HepG2 (cell line): ENCODE results near the gene SLIT3.

ENCODE experiments used
- MAFF ChIP-seq: IDR thresholded peaks from 2 replicates; pipeline ENCODE4 v1.6.1; 2011; ENCODE audit warnings: low read depth, low read length, improper control_type of control experiment
- MTA3 ChIP-seq: sonication (generic); formaldehyde crosslinking; IDR thresholded peaks from 2 replicates; pipeline ENCODE4 v1.4.0; 2020; ENCODE audit warnings: missing genetic modification reagents
- NFE2L1 ChIP-seq: sonication (generic); formaldehyde crosslinking; IDR thresholded peaks from 2 replicates; pipeline ENCODE4 v1.4.0; 2020; ENCODE audit warnings: missing genetic modification reagents, mild to moderate bottlenecking, borderline replicate concordance
- POLR2A ChIP-seq, 2 experiments: IDR thresholded peaks; 2 replicates each; pipeline ENCODE4 v1.6.1; 2011; ENCODE audit warnings: low read depth in 2 of 2, low read length in 2 of 2, mild to moderate bottlenecking in 1 of 2, moderate library complexity in 1 of 2; ENCODE audit not compliant: insufficient read depth in 1 of 2
- ZNF530 ChIP-seq: sonication (generic); formaldehyde crosslinking; IDR thresholded peaks from 2 replicates; pipeline ENCODE4 v1.5.0; 2020; ENCODE audit warnings: low read depth, mild to moderate bottlenecking, missing genetic modification reagents
- ZNF558 ChIP-seq: sonication (generic); formaldehyde crosslinking; IDR thresholded peaks from 2 replicates; pipeline ENCODE4 v1.9.0; 2022; ENCODE audit warnings: mild to moderate bottlenecking, missing genetic modification reagents, borderline replicate concordance
- TF ChIP-seq, protein P1 (sequence below): sonication (generic); formaldehyde crosslinking; IDR thresholded peaks from 2 replicates; pipeline ENCODE4 v1.5.0; 2020; ENCODE audit warnings: mild to moderate bottlenecking, missing genetic modification reagents, moderate library complexity
- TF ChIP-seq, protein P2 (sequence below): sonication (generic); formaldehyde crosslinking; IDR thresholded peaks from 2 replicates; pipeline ENCODE4 v1.4.0; 2020; ENCODE audit warnings: low read depth, missing genetic modification reagents
- TF ChIP-seq, protein P3 (sequence below): sonication (generic); formaldehyde crosslinking; IDR thresholded peaks from 2 replicates; pipeline ENCODE4 v1.4.0; 2020; ENCODE audit warnings: missing genetic modification reagents, low read depth, mild to moderate bottlenecking, borderline replicate concordance
- TF ChIP-seq, protein P4 (sequence below): sonication (generic); formaldehyde crosslinking; IDR thresholded peaks from 2 replicates; pipeline ENCODE4 v1.5.1; 2020; ENCODE audit warnings: missing genetic modification reagents, mild to moderate bottlenecking, borderline replicate concordance

DNA sequence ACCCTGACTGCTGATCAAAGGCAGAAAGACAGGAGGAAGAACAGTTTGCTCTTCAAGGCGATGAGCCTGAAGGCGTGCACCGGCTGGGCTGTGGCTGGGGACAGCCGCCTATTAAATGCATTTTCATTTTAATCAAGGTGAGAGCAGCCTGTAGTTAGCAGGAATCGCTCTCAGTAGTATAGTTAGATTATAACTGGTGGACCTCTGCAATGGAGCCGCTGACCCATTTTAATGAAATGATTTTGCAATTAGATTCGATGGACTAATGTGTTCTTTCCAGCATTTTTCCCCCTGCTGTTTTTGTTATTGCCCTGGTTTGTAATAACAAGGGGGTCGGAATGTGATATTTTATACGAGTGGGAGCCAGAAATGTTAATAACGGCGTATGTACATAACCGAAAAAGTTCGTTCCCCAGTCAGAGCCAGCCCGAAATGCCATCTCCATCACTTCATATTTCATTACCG lies 535.8 kb downstream of the SLIT3 start:
- TF ChIP-seq ZNF558 (CRISPR knock-in tag) (no peak), NFE2L1 (CRISPR knock-in tag) (no peak), MTA3 (CRISPR knock-in tag) (no peak), POLR2A (IDR thresholded peaks at IDR 0.05; ENCODE audit: insufficient read depth in 1 of 2, low read depth in 2 of 2, low read length in 2 of 2) (no peak), MAFF (no peak), ZNF530 (CRISPR knock-in tag) (no peak)
- TF ChIP-seq, protein P1, sequence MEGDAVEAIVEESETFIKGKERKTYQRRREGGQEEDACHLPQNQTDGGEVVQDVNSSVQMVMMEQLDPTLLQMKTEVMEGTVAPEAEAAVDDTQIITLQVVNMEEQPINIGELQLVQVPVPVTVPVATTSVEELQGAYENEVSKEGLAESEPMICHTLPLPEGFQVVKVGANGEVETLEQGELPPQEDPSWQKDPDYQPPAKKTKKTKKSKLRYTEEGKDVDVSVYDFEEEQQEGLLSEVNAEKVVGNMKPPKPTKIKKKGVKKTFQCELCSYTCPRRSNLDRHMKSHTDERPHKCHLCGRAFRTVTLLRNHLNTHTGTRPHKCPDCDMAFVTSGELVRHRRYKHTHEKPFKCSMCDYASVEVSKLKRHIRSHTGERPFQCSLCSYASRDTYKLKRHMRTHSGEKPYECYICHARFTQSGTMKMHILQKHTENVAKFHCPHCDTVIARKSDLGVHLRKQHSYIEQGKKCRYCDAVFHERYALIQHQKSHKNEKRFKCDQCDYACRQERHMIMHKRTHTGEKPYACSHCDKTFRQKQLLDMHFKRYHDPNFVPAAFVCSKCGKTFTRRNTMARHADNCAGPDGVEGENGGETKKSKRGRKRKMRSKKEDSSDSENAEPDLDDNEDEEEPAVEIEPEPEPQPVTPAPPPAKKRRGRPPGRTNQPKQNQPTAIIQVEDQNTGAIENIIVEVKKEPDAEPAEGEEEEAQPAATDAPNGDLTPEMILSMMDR (CRISPR knock-in tag): no peak
- TF ChIP-seq, protein P2, sequence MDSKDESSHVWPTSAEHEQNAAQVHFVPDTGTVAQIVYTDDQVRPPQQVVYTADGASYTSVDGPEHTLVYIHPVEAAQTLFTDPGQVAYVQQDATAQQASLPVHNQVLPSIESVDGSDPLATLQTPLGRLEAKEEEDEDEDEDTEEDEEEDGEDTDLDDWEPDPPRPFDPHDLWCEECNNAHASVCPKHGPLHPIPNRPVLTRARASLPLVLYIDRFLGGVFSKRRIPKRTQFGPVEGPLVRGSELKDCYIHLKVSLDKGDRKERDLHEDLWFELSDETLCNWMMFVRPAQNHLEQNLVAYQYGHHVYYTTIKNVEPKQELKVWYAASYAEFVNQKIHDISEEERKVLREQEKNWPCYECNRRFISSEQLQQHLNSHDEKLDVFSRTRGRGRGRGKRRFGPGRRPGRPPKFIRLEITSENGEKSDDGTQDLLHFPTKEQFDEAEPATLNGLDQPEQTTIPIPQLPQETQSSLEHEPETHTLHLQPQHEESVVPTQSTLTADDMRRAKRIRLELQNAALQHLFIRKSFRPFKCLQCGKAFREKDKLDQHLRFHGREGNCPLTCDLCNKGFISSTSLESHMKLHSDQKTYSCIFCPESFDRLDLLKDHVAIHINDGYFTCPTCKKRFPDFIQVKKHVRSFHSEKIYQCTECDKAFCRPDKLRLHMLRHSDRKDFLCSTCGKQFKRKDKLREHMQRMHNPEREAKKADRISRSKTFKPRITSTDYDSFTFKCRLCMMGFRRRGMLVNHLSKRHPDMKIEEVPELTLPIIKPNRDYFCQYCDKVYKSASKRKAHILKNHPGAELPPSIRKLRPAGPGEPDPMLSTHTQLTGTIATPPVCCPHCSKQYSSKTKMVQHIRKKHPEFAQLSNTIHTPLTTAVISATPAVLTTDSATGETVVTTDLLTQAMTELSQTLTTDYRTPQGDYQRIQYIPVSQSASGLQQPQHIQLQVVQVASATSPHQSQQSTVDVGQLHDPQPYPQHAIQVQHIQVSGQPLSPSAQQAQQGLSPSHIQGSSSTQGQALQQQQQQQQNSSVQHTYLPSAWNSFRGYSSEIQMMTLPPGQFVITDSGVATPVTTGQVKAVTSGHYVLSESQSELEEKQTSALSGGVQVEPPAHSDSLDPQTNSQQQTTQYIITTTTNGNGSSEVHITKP (CRISPR knock-in tag): no peak
- TF ChIP-seq, protein P3, sequence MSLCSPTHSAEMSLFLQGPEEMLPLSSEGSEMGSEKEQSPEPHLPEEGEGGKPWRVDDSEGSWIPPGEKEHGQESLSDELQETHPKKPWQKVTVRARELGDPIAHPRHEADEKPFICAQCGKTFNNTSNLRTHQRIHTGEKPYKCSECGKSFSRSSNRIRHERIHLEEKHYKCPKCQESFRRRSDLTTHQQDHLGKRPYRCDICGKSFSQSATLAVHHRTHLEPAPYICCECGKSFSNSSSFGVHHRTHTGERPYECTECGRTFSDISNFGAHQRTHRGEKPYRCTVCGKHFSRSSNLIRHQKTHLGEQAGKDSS (CRISPR knock-in tag): no peak
- TF ChIP-seq, protein P4, sequence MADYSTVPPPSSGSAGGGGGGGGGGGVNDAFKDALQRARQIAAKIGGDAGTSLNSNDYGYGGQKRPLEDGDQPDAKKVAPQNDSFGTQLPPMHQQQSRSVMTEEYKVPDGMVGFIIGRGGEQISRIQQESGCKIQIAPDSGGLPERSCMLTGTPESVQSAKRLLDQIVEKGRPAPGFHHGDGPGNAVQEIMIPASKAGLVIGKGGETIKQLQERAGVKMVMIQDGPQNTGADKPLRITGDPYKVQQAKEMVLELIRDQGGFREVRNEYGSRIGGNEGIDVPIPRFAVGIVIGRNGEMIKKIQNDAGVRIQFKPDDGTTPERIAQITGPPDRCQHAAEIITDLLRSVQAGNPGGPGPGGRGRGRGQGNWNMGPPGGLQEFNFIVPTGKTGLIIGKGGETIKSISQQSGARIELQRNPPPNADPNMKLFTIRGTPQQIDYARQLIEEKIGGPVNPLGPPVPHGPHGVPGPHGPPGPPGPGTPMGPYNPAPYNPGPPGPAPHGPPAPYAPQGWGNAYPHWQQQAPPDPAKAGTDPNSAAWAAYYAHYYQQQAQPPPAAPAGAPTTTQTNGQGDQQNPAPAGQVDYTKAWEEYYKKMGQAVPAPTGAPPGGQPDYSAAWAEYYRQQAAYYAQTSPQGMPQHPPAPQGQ (CRISPR knock-in tag): no peak
